HG03571 (cell line): ENCODE data around the gene TOP2A.
"Not testable (repeated sequence)": the region's sequence is repeated elsewhere in the genome, so short reads cannot be mapped to it uniquely, and the experiment has no call there.

ENCODE experiments used
- ATAC-seq: cut with Tn5 transposase; IDR thresholded peaks from one replicate; pipeline ENCODE4 v1.9.1; 2021; ENCODE audit not compliant: unreplicated experiment

TOP2A gene

GRCh38 chr17:40377832-40378231 is 39.9 kb downstream of the TOP2A start:
- ATAC-seq, result no peak

- ATAC-seq, result not testable (repeated sequence)
These were observed 41.2 kb downstream of the TOP2A start for GRCh38 chr17:40376541-40376940.

GRCh38 chr17:40375786-40376185 is 41.9 kb downstream of the TOP2A start:
- not testable (repeated sequence) for ATAC-seq

- no peak for ATAC-seq
These were observed 42.7 kb downstream of the TOP2A start for GRCh38 chr17:40374821-40375498.

GRCh38 chr17:40373999-40374398 is 43.7 kb downstream of the TOP2A start:
- no peak for ATAC-seq

GRCh38 chr17:40373324-40373723 is 44.4 kb downstream of the TOP2A start:
- no peak for ATAC-seq

GRCh38 chr17:40372644-40373043 is 45.1 kb downstream of the TOP2A start:
- ATAC-seq, result not testable (repeated sequence)

GRCh38 chr17:40372031-40372430 is 45.7 kb downstream of the TOP2A start:
- ATAC-seq, result no peak

GRCh38 chr17:40371261-40371929 is 46.3 kb downstream of the TOP2A start:
- ATAC-seq, result no peak

GRCh38 chr17:40369923-40370322 is 47.8 kb downstream of the TOP2A start:
- ATAC-seq, result no peak

- not testable (repeated sequence) for ATAC-seq
These were observed 50.0 kb downstream of the TOP2A start for GRCh38 chr17:40367728-40368127.

- ATAC-seq, result no peak
These were observed 50.7 kb downstream of the TOP2A start for GRCh38 chr17:40366861-40367518.

- no peak for ATAC-seq
These were observed 51.4 kb downstream of the TOP2A start for GRCh38 chr17:40366076-40366860.

GRCh38 chr17:40364906-40365305 is 52.8 kb downstream of the TOP2A start:
- no peak for ATAC-seq

GRCh38 chr17:40364121-40364861 is 53.4 kb downstream of the TOP2A start, which contains the start of gene GJD3:
TSS of gene GJD3 (minus strand) at chr17:40364737. CDS start at chr17:40363815, 922 bp downstream.
- ATAC-seq, result no peak

GRCh38 chr17:40363111-40363827 is 54.4 kb downstream of the TOP2A start:
- ATAC-seq, result no peak

- ATAC-seq, result peak; percentile 72
These were observed 55.0 kb downstream of the TOP2A start for GRCh38 chr17:40362696-40363110.

- ATAC-seq, result peak; percentile 10
These were observed 55.6 kb downstream of the TOP2A start for GRCh38 chr17:40361925-40362695.
